ENCODE measurements around the gene FANCC. TPM values are rescaled to one million over a fixed set of nuclear protein-coding genes. Genes with fewer than 3 reads are reported as not detected.

Gene FANCC
- total and polyA plus RNA-seq, 9 donors = 9.8 to 16.4 (median 15.0) TPM

- Histone ChIP-seq H3K36me3 (ENCODE audit: control insufficient read depth, insufficient read depth, low read length) (peaks cover 34% of the 10 kb centered on the region), H3K27ac (ENCODE audit: low read length) (no peak overlapping the region), H3K4me3 (ENCODE audit: low read length) (no peak overlapping the region), H3K9me3 (replicated peaks; ENCODE audit: control insufficient read depth, low read depth, low read length) (no peaks in the 10 kb centered on the region), H3K4me1 (ENCODE audit: control insufficient read depth, insufficient read depth, low read length) (peaks cover 46% of the 10 kb centered on the region), H3K27me3 (ENCODE audit: control insufficient read depth, insufficient read depth, low read length) (no peaks in the 10 kb centered on the region)
- 95% methylated on average over 8 of the region's 10 CpGs for WGBS (ENCODE audit: insufficient coverage)
- no peak for DNase-seq
Measured at GRCh38 chr9:95063300-95063699, 254.2 kb downstream of the FANCC start.

- H3K4me1 ChIP-seq (ENCODE audit: control insufficient read depth, insufficient read depth, low read length) = peaks cover 50% of the 10 kb centered on the region
- DNase-seq = no peak
- H3K27me3 ChIP-seq (ENCODE audit: control insufficient read depth, insufficient read depth, low read length) = no peaks in the 10 kb centered on the region
- peak overlapping the region; percentile 90 for H3K27ac ChIP-seq (ENCODE audit: low read length)
- 78% methylated on average over 5 of the region's 7 CpGs for WGBS (ENCODE audit: insufficient coverage)
- peaks cover 34% of the 10 kb centered on the region for H3K36me3 ChIP-seq (ENCODE audit: control insufficient read depth, insufficient read depth, low read length)
- H3K4me3 ChIP-seq (ENCODE audit: low read length) = no peak overlapping the region
- H3K9me3 ChIP-seq (replicated peaks; ENCODE audit: control insufficient read depth, low read depth, low read length) = no peaks in the 10 kb centered on the region
Measured at GRCh38 chr9:95062596-95063065, 254.9 kb downstream of the FANCC start.

DNA sequence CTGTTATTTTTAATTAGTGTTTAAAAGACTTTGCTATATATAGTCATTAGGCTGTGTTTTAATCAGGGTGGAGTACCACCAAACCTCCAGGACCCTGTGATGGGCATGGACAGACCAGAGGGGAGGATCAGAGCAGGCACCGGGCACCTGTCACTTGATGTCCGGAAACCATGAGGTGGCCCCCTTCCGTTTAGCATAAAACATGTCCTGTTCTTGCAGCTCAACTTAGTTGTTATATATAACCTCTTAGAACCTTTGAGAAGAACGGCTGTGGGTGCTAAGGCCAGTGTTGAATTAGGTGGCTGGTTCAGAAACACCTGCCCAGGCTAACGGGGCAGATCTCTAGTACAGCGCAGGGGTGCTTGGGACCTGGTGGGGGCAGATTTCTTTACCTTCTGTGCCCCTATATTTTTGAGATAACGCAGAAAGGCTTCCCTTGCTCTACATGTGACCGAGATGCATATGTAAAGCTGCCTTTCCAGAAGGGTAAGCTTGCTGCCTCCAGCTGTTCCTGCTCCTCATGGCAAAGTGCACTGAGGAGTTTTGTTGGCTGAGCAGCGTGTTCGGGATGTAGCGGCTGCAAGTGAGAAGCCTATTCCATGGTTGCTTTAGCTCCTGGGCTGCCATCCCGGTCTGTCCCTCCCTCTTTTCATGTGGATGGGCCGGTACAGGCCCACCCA, 255.5 kb downstream of the FANCC start:
- 100% methylated on average over 2 of the region's 13 CpGs for WGBS (ENCODE audit: insufficient coverage)
- DNase-seq = peak; percentile 87
- Histone ChIP-seq H3K9me3 (replicated peaks; ENCODE audit: control insufficient read depth, low read depth, low read length) (no peaks in the 10 kb centered on the region), H3K4me1 (ENCODE audit: control insufficient read depth, insufficient read depth, low read length) (peaks cover 53% of the 10 kb centered on the region), H3K27me3 (ENCODE audit: control insufficient read depth, insufficient read depth, low read length) (no peaks in the 10 kb centered on the region), H3K4me3 (ENCODE audit: low read length) (no peak overlapping the region), H3K27ac (ENCODE audit: low read length) (peak overlapping the region; percentile 90), H3K36me3 (ENCODE audit: control insufficient read depth, insufficient read depth, low read length) (peaks cover 34% of the 10 kb centered on the region)

- Histone ChIP-seq H3K27ac (ENCODE audit: low read length) (peak overlapping the region; percentile 44), H3K4me3 (ENCODE audit: low read length) (no peak overlapping the region), H3K36me3 (ENCODE audit: control insufficient read depth, insufficient read depth, low read length) (peaks cover 31% of the 10 kb centered on the region), H3K4me1 (ENCODE audit: control insufficient read depth, insufficient read depth, low read length) (peaks cover 64% of the 10 kb centered on the region), H3K27me3 (ENCODE audit: control insufficient read depth, insufficient read depth, low read length) (no peaks in the 10 kb centered on the region), H3K9me3 (replicated peaks; ENCODE audit: control insufficient read depth, low read depth, low read length) (no peaks in the 10 kb centered on the region)
- 75% methylated on average over 1 of the region's 2 CpGs for WGBS (ENCODE audit: insufficient coverage)
- no peak for DNase-seq
Measured at GRCh38 chr9:95060916-95061315, 256.6 kb downstream of the FANCC start.

- H3K36me3 ChIP-seq (ENCODE audit: control insufficient read depth, insufficient read depth, low read length) = peaks cover 27% of the 10 kb centered on the region
Measured at GRCh38 chr9:95060234-95060633, 257.3 kb downstream of the FANCC start.

DNA sequence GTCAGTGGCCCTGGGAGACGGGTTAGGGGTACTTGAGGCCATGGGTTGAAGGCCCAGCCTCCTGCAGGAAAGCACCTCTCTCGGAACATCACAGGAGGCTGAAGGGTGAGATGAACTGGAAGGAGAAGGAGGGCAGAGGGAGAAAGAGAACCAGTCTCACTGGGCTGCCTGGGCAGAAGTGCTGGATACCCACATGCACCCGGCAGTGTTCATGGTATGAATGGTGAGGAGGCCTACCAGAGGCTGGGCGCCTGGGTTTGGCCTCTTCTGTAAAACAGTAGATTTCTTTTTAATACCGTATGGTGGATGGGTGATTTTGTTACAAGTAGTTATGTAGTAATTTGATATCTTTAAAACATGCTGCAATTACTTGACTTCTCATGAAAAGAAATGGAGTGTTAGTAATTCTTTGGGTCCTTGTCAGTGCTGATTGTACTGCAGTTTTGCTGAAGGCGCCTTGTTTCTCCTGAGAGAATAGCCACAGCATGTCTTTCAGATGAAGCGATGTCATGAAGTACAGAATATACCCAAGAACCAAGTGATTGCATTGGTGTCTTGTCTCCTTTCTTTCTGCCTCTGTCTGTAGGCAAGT, 258.6 kb downstream of the FANCC start:
- no peaks in the 10 kb centered on the region for H3K27me3 ChIP-seq (ENCODE audit: control insufficient read depth, insufficient read depth, low read length)
- H3K36me3 ChIP-seq (ENCODE audit: control insufficient read depth, insufficient read depth, low read length) = peaks cover 22% of the 10 kb centered on the region
- DNase-seq = no peak
- no peak overlapping the region for H3K4me3 ChIP-seq (ENCODE audit: low read length)
- H3K9me3 ChIP-seq (replicated peaks; ENCODE audit: control insufficient read depth, low read depth, low read length) = no peaks in the 10 kb centered on the region
- WGBS (ENCODE audit: insufficient coverage) = 86% methylated on average over 5 of the region's 7 CpGs
- peak overlapping the region; percentile 43 for H3K27ac ChIP-seq (ENCODE audit: low read length)
- peaks cover 65% of the 10 kb centered on the region for H3K4me1 ChIP-seq (ENCODE audit: control insufficient read depth, insufficient read depth, low read length)

More at GRCh38 chr9:95060234-95060633, 257.3 kb downstream of the FANCC start:
- WGBS (ENCODE audit: insufficient coverage) = 64% methylated on average over 5 of the region's 5 CpGs
- no peak for DNase-seq
- peak overlapping the region; percentile 22 for H3K27ac ChIP-seq (ENCODE audit: low read length)
- H3K9me3 ChIP-seq (replicated peaks; ENCODE audit: control insufficient read depth, low read depth, low read length) = no peaks in the 10 kb centered on the region
- no peak overlapping the region for H3K4me3 ChIP-seq (ENCODE audit: low read length)
- H3K27me3 ChIP-seq (ENCODE audit: control insufficient read depth, insufficient read depth, low read length) = no peaks in the 10 kb centered on the region
- peaks cover 65% of the 10 kb centered on the region for H3K4me1 ChIP-seq (ENCODE audit: control insufficient read depth, insufficient read depth, low read length)

DNA sequence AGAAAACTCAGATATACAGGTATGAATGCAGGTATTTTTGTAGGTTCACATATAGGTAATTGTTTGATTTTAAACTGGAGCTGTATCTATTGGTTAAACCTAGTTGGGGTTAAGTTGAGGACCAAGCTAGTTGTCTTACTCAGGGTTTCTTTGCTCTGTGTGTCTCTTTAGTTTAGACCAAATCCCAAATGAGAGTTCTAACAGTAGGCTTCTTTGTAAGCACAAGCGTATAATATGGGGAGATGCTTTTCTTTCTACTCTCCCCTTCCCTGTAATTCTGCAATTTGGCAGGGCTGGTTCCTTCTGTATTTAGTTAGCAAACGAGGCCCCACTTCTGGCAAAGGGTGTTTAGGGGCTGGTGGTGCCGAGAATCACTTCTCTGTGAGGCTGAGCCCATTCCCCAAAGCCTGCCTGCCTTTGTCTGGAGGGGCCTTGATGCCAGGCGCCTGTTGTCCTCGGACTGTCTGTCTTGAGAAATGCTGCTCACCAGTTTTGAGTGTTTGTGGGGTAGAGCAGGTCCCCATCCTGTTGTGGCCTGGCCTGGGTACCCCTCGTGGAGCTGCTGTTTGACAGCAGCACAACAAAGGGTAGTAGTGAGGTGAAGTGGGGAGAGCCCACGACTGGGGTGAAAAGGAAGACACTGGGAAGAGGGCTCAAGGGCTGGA, 259.3 kb downstream of the FANCC start:
- no peak for DNase-seq
- Histone ChIP-seq H3K4me3 (ENCODE audit: low read length) (no peak overlapping the region), H3K4me1 (ENCODE audit: control insufficient read depth, insufficient read depth, low read length) (peaks cover 59% of the 10 kb centered on the region), H3K27me3 (ENCODE audit: control insufficient read depth, insufficient read depth, low read length) (no peaks in the 10 kb centered on the region), H3K36me3 (ENCODE audit: control insufficient read depth, insufficient read depth, low read length) (peaks cover 15% of the 10 kb centered on the region), H3K9me3 (replicated peaks; ENCODE audit: control insufficient read depth, low read depth, low read length) (no peaks in the 10 kb centered on the region), H3K27ac (ENCODE audit: low read length) (peak overlapping the region; percentile 43)
- WGBS (ENCODE audit: insufficient coverage) = 73% methylated on average over 4 of the region's 7 CpGs

DNA sequence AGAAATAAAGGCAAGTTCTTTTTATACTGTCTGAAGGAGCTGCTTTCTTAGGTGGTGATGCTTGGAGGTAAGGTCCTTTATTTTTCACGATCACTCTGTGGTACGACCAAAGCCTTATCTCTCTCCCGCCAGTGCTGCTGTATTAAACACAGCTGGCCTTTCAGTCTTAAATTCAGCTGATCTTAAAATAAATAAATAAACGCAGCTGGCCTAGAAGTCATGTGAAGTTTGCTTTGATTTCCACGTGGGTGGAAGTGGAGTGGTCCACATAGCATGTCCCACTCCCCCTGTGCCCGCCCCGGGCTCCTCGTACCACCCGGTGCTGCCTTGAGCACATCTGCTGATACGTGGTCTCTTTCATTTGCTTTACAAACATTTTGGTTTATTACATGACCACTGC, 260.4 kb downstream of the FANCC start:
- no CpG with 5 or more reads among the region's 10 CpGs for WGBS (ENCODE audit: insufficient coverage)

GRCh38 chr9:95055851-95056551, 261.5 kb downstream of the FANCC start:
- Histone ChIP-seq H3K4me3 (ENCODE audit: low read length) (peak overlapping the region; percentile 16), H3K36me3 (ENCODE audit: control insufficient read depth, insufficient read depth, low read length) (peaks cover 5% of the 10 kb centered on the region), H3K9me3 (replicated peaks; ENCODE audit: control insufficient read depth, low read depth, low read length) (no peaks in the 10 kb centered on the region), H3K27ac (ENCODE audit: low read length) (peak overlapping the region; percentile 96), H3K27me3 (ENCODE audit: control insufficient read depth, insufficient read depth, low read length) (no peaks in the 10 kb centered on the region), H3K4me1 (ENCODE audit: control insufficient read depth, insufficient read depth, low read length) (peaks cover 43% of the 10 kb centered on the region)
- WGBS (ENCODE audit: insufficient coverage) = 31% methylated on average over 13 of the region's 15 CpGs
- peak; percentile 93 for DNase-seq

More for the DNA sequence above, 260.4 kb downstream of the FANCC start:
- Histone ChIP-seq H3K4me3 (ENCODE audit: low read length) (peak overlapping the region; percentile 16), H3K27ac (ENCODE audit: low read length) (peak overlapping the region; percentile 96), H3K9me3 (replicated peaks; ENCODE audit: control insufficient read depth, low read depth, low read length) (no peaks in the 10 kb centered on the region), H3K4me1 (ENCODE audit: control insufficient read depth, insufficient read depth, low read length) (peaks cover 48% of the 10 kb centered on the region), H3K27me3 (ENCODE audit: control insufficient read depth, insufficient read depth, low read length) (no peaks in the 10 kb centered on the region), H3K36me3 (ENCODE audit: control insufficient read depth, insufficient read depth, low read length) (peaks cover 8% of the 10 kb centered on the region)
- no peak for DNase-seq
